HepG2 (cell line): ENCODE measurements around the gene HSPB6. TPM values are rescaled to one million over a fixed set of nuclear protein-coding genes. Genes with fewer than 3 reads are reported as not detected.

Experiments
- ARID2 ChIP-seq: sonication (generic); formaldehyde crosslinking; IDR thresholded peaks from 2 replicates; pipeline ENCODE4 v1.8.1; 2022; ENCODE audit warnings: mild to moderate bottlenecking, missing genetic modification reagents, borderline replicate concordance
- ATF2 ChIP-seq: sonication (generic); formaldehyde crosslinking; IDR thresholded peaks from 2 replicates; pipeline ENCODE4 v1.4.0; 2020; ENCODE audit warnings: missing genetic modification reagents
- BCL6 ChIP-seq: IDR thresholded peaks from 2 replicates; pipeline ENCODE4 v1.6.1; 2016; ENCODE audit warnings: missing genetic modification reagents, missing compliant biosample characterization
- CEBPG ChIP-seq: IDR thresholded peaks from 2 replicates; pipeline ENCODE4 v1.6.1; 2016
- DMTF1 ChIP-seq: sonication (generic); formaldehyde crosslinking; IDR thresholded peaks from 2 replicates; pipeline ENCODE4 v1.4.0; 2020; ENCODE audit warnings: mild to moderate bottlenecking, missing genetic modification reagents
- MATR3 ChIP-seq: sonication (generic); formaldehyde crosslinking; IDR thresholded peaks from 2 replicates; pipeline ENCODE4 v1.4.0; 2020; ENCODE audit warnings: missing genetic modification reagents
- MAX ChIP-seq: IDR thresholded peaks from 2 replicates; pipeline ENCODE4 v1.6.1; 2012; ENCODE audit warnings: inconsistent platforms
- MAZ ChIP-seq, 2 experiments: sonication (generic) in 1 of 2; formaldehyde crosslinking in 1 of 2; IDR thresholded peaks; 2 replicates each; pipeline versions ENCODE4 v1.5.0 to v1.6.1; 2012 to 2020; ENCODE audit warnings: low read depth in 2 of 2, mild to moderate bottlenecking in 2 of 2, borderline replicate concordance in 1 of 2, improper control_type of control experiment in 1 of 2, low read length in 1 of 2, missing genetic modification reagents in 1 of 2, moderate library complexity in 1 of 2
- MIER3 ChIP-seq: IDR thresholded peaks from 2 replicates; pipeline ENCODE4 v1.6.1; 2016; ENCODE audit warnings: missing compliant biosample characterization, borderline replicate concordance
- NR2F6 ChIP-seq, 2 experiments: IDR thresholded peaks; 2 replicates each; pipeline ENCODE4 v1.6.1; 2016; ENCODE audit warnings: antibody characterized with exemption in 1 of 2, mild to moderate bottlenecking in 1 of 2
- THAP8 ChIP-seq: sonication (generic); formaldehyde crosslinking; IDR thresholded peaks from 2 replicates; pipeline ENCODE4 v1.5.1; 2020; ENCODE audit warnings: missing genetic modification reagents, mild to moderate bottlenecking, borderline replicate concordance
- TOE1 ChIP-seq: sonication (generic); formaldehyde crosslinking; IDR thresholded peaks from 2 replicates; pipeline ENCODE4 v1.4.0; 2020; ENCODE audit warnings: mild to moderate bottlenecking, missing genetic modification reagents
- ZBTB34 ChIP-seq: sonication (generic); formaldehyde crosslinking; IDR thresholded peaks from 2 replicates; pipeline ENCODE4 v1.8.0; 2022; ENCODE audit warnings: mild to moderate bottlenecking, missing genetic modification reagents
- ZNF260 ChIP-seq: sonication (generic); formaldehyde crosslinking; IDR thresholded peaks from 2 replicates; pipeline ENCODE4 v1.4.0; 2020; ENCODE audit warnings: missing genetic modification reagents, low read depth, mild to moderate bottlenecking, borderline replicate concordance
- ZNF34 ChIP-seq: sonication (generic); formaldehyde crosslinking; IDR thresholded peaks from 2 replicates; pipeline ENCODE4 v1.4.0; 2020; ENCODE audit warnings: mild to moderate bottlenecking, missing genetic modification reagents, borderline replicate concordance
- ZNF432 ChIP-seq: sonication (generic); formaldehyde crosslinking; IDR thresholded peaks from 2 replicates; pipeline ENCODE4 v1.5.0; 2020; ENCODE audit warnings: missing genetic modification reagents, mild to moderate bottlenecking, borderline replicate concordance
- ZNF549 ChIP-seq: sonication (generic); formaldehyde crosslinking; IDR thresholded peaks from 2 replicates; pipeline ENCODE4 v1.5.0; 2020; ENCODE audit warnings: missing genetic modification reagents
- ZNF577 ChIP-seq: sonication (generic); formaldehyde crosslinking; IDR thresholded peaks from 2 replicates; pipeline ENCODE4 v1.4.0; 2020; ENCODE audit warnings: mild to moderate bottlenecking, low read depth, missing genetic modification reagents, borderline replicate concordance
- ZNF629 ChIP-seq: sonication (generic); formaldehyde crosslinking; conservative IDR thresholded peaks from 2 replicates; pipeline ENCODE4 v1.5.0; 2020; ENCODE audit warnings: missing genetic modification reagents
- ZNF660 ChIP-seq: sonication (generic); formaldehyde crosslinking; IDR thresholded peaks from 2 replicates; pipeline ENCODE4 v1.5.1; 2020; ENCODE audit warnings: mild to moderate bottlenecking, low read depth, missing genetic modification reagents, borderline replicate concordance
- ZNF747 ChIP-seq: sonication (generic); formaldehyde crosslinking; IDR thresholded peaks from 2 replicates; pipeline ENCODE4 v1.8.1; 2023; ENCODE audit warnings: missing genetic modification reagents, mild to moderate bottlenecking, borderline replicate concordance
- ZNF781 ChIP-seq: sonication (generic); formaldehyde crosslinking; IDR thresholded peaks from 2 replicates; pipeline ENCODE4 v1.5.1; 2020; ENCODE audit warnings: borderline replicate concordance, mild to moderate bottlenecking, missing genetic modification reagents; ENCODE audit errors: not compliant biosample characterization
- ZSCAN12 ChIP-seq: sonication (generic); formaldehyde crosslinking; IDR thresholded peaks from 2 replicates; pipeline ENCODE4 v1.9.0; 2021; ENCODE audit warnings: mild to moderate bottlenecking, missing genetic modification reagents
- polyA plus RNA-seq, 8 experiments: library from polyadenylated mRNA; depleted of rRNA in 3 of 8; stranded (reverse) in 7 of 8; unstranded in 1 of 8; fragments of >200 nt; fragmentation: Illumina TruSeq in 4 of 8; extraction: Trizol in 4 of 8; gene quantifications; 2 replicates each; pipeline versions ENCODE4 v1.2.1 to v1.2.3, GENCODE V29; 2011 to 2016; ENCODE audit warnings: low read depth in 4 of 8, missing spikeins in 1 of 8, mixed read lengths in 1 of 8; ENCODE audit not compliant: insufficient read depth in 1 of 8
- total RNA-seq, 5 experiments: library from RNA; depleted of rRNA; stranded (reverse); fragments of >200 nt; fragmentation: Illumina TruSeq; extraction: Trizol; gene quantifications; 2 replicates each; pipeline ENCODE4 v1.2.3, GENCODE V29; 2016; ENCODE audit warnings: low read depth in 1 of 5

Gene HSPB6
- total and polyA plus RNA-seq, 2 of the 13 experiments (the other 11 are each of a cell fraction or from before 2014, with no cell fraction given), result 0.18 TPM; not detected in 1

GRCh38 chr19:35797663-35798062 is 40.8 kb upstream of the HSPB6 start (continued):
- TF ChIP-seq ZNF577 (CRISPR knock-in tag), result no peak
- TF ChIP-seq ZNF432 (CRISPR knock-in tag), result no peak
- no peak for TF ChIP-seq ZNF747 (CRISPR knock-in tag)
- no peak for TF ChIP-seq DMTF1
- no peak for TF ChIP-seq CEBPG
- no peak for TF ChIP-seq BCL6 (CRISPR knock-in tag)
- no peak for TF ChIP-seq NR2F6 (IDR thresholded peaks at IDR 0.05)
- TF ChIP-seq NR2F6 (CRISPR knock-in tag; IDR thresholded peaks at IDR 0.05), result no peak
- TF ChIP-seq ARID2 (CRISPR knock-in tag), result no peak
- TF ChIP-seq ZBTB34 (CRISPR knock-in tag), result no peak
- no peak for TF ChIP-seq TOE1 (CRISPR knock-in tag)
- no peak for TF ChIP-seq MAZ (IDR thresholded peaks at IDR 0.05; ENCODE audit: borderline replicate concordance, low read depth, low read length)
- TF ChIP-seq MAZ (CRISPR knock-in tag; IDR thresholded peaks at IDR 0.05; ENCODE audit: low read depth), result no peak
- TF ChIP-seq THAP8 (CRISPR knock-in tag), result no peak
- TF ChIP-seq ZNF660 (CRISPR knock-in tag), result no peak
- no peak for TF ChIP-seq ZNF34
- TF ChIP-seq ZNF781 (CRISPR knock-in tag), result no peak
- no peak for TF ChIP-seq ZNF549 (CRISPR knock-in tag)
- TF ChIP-seq ZNF260, result no peak
- no peak for TF ChIP-seq MIER3 (CRISPR knock-in tag)
- peak; percentile 87 for TF ChIP-seq MAX
- no peak for TF ChIP-seq ZSCAN12 (CRISPR knock-in tag)
- no peak for TF ChIP-seq MATR3
- TF ChIP-seq ATF2, result no peak
- no peak for TF ChIP-seq ZNF629 (CRISPR knock-in tag)
